Esophagus muscularis mucosa (tissue), 4 donors: ENCODE measurements around the gene MYADML2. TPM values are rescaled to one million over a fixed set of nuclear protein-coding genes. Genes with fewer than 3 reads are reported as not detected.

Experiments
- DNase-seq: peaks from one replicate; pipeline ENCODE4 v3.0.0-alpha.2; 2017; ENCODE audit errors: extremely low spot score
- H3K27ac ChIP-seq, 4 donors: fragments of 200-600 bp; sonication (generic); replicated peaks in 1 of 4; 1 replicate in 3 of 4; 2 replicates in 1 of 4; pipeline ENCODE4 v1.5.1; 2016 to 2019; ENCODE audit warnings: mild to moderate bottlenecking in 1 of 4
- H3K27me3 ChIP-seq, 4 donors: fragments of 200-600 bp; sonication (generic); one replicate each; pipeline versions ENCODE4 v1.5.1 to v1.6.0; 2016 to 2019
- H3K36me3 ChIP-seq, 4 donors: fragments of 200-600 bp; sonication (generic); one replicate each; pipeline ENCODE4 v1.5.1; 2016 to 2019
- H3K4me1 ChIP-seq, 4 donors: fragments of 200-600 bp; sonication (generic); one replicate each; pipeline ENCODE4 v1.5.1; 2016 to 2019
- H3K4me3 ChIP-seq, 4 donors: fragments of 200-600 bp; sonication (generic); 1 replicate in 2 of 4; 2 replicates in 2 of 4; pipeline ENCODE4 v1.5.1; 2016 to 2019; ENCODE audit warnings: mild to moderate bottlenecking in 4 of 4, moderate library complexity in 1 of 4
- H3K9me3 ChIP-seq, 4 donors: fragments of 200-600 bp; sonication (generic); 1 replicate in 3 of 4; 2 replicates in 1 of 4; pipeline ENCODE4 v1.5.1; 2016 to 2019
- CTCF ChIP-seq, 3 experiments: fragments of 200-600 bp in 2 of 3; fragments of 450-650 bp in 1 of 3; sonication (generic) in 2 of 3; IDR thresholded peaks; one replicate each; pipeline ENCODE4 v1.5.1; 2017 to 2019; ENCODE audit warnings: antibody characterized with exemption in 3 of 3, mild to moderate bottlenecking in 2 of 3, moderate library complexity in 1 of 3
- EP300 ChIP-seq: sonication (generic); formaldehyde crosslinking; IDR thresholded peaks from one replicate; pipeline ENCODE4 v1.6.1; 2017; ENCODE audit warnings: antibody characterized with exemption
- POLR2A ChIP-seq: fragments of 450-650 bp; IDR thresholded peaks from one replicate; pipeline ENCODE4 v1.6.1; 2017; ENCODE audit warnings: antibody characterized with exemption, moderate library complexity, mild to moderate bottlenecking, low read depth
- POLR2AphosphoS5 ChIP-seq, 2 donors: sonication (generic); formaldehyde crosslinking; IDR thresholded peaks; one replicate each; pipeline ENCODE4 v1.6.1; 2017; ENCODE audit warnings: antibody characterized with exemption in 2 of 2
- WGBS: methylation state at CpG from one replicate; pipeline ENCODE4 v1.1.5; 2018; 5-methylcytosine and 5-hydroxymethylcytosine counted together
- intact Hi-C: fragments of 100-400 bp; cut with DNase I; formaldehyde crosslinking; loops from one replicate; pipeline ENCODE4 v1.15.1; 2023
- total RNA-seq, 4 donors: library from RNA; depleted of rRNA; stranded (reverse); fragments of >200 nt; gene quantifications; one replicate each; pipeline versions ENCODE4 v1.1.0 to v1.2.1, GENCODE V29; 2016

The MYADML2 gene
- total RNA-seq, 4 donors from 2014 or later = not detected

GRCh38 chr17:81925860-81926450 is 21.1 kb downstream of the MYADML2 start:
- DNase-seq = no peak
- Histone ChIP-seq H3K27ac (peak overlapping the region; percentile 91 to 98 (median 95)), H3K4me1 (peaks cover 50 to 71% (median 69%) of the 10 kb centered on the region in 4 donors), H3K27me3 (peaks cover 0 to 11% (median 1%) of the 10 kb centered on the region in 4 donors), H3K36me3 (peaks cover 8 to 20% (median 15%) of the 10 kb centered on the region in 4 donors), H3K4me3 (peak overlapping the region; percentile 80 to 99 (median 84)), H3K9me3 (no peaks in the 10 kb centered on the region)
- 64% methylated on average over 10 of the region's 10 CpGs for WGBS
- intact Hi-C loops = no loop called here
- no peak for TF ChIP-seq CTCF (IDR thresholded peaks at IDR 0.05)
- TF ChIP-seq POLR2AphosphoS5 (IDR thresholded peaks at IDR 0.05) = no peak
- no peak for TF ChIP-seq EP300
- TF ChIP-seq POLR2A = no peak

GRCh38 chr17:81924557-81925532 is 22.2 kb downstream of the MYADML2 start:
- H3K4me1 ChIP-seq = peaks cover 50 to 82% (median 78%) of the 10 kb centered on the region in 4 donors
- peak overlapping the region; percentile 38 to 98 (median 86) for H3K27ac ChIP-seq
- no peaks in the 10 kb centered on the region for H3K9me3 ChIP-seq
- no peak for DNase-seq
- WGBS = 32% methylated on average over 4 of the region's 21 CpGs
- intact Hi-C loops = no loop called here
- H3K27me3 ChIP-seq = peaks cover 0 to 11% (median 1%) of the 10 kb centered on the region in 4 donors
- no peak for TF ChIP-seq POLR2AphosphoS5 (IDR thresholded peaks at IDR 0.05)
- no peak for TF ChIP-seq POLR2A
- no peak for TF ChIP-seq CTCF (IDR thresholded peaks at IDR 0.05)
- TF ChIP-seq EP300 = no peak
- H3K36me3 ChIP-seq = peaks cover 8 to 30% (median 26%) of the 10 kb centered on the region in 4 donors
- peak overlapping the region in 3 of 4 donors; percentile 12 to 36 (median 24) for H3K4me3 ChIP-seq

GRCh38 chr17:81923302-81924260 is 23.5 kb downstream of the MYADML2 start:
- peak overlapping the region; percentile 36 to 52 (median 43) for H3K4me3 ChIP-seq
- WGBS = 35% methylated on average over 19 of the region's 32 CpGs
- peaks cover 49 to 85% (median 78%) of the 10 kb centered on the region in 4 donors for H3K4me1 ChIP-seq
- intact Hi-C loops = no loop called here
- H3K27me3 ChIP-seq = peaks cover 0 to 7% (median 1%) of the 10 kb centered on the region in 4 donors
- H3K27ac ChIP-seq = peak overlapping the region; percentile 54 to 98 (median 86)
- H3K9me3 ChIP-seq = no peaks in the 10 kb centered on the region
- no peak for DNase-seq
- peaks cover 8 to 40% (median 36%) of the 10 kb centered on the region in 4 donors for H3K36me3 ChIP-seq
- TF ChIP-seq EP300 (no peak), CTCF (IDR thresholded peaks at IDR 0.05) (no peak), POLR2A (no peak), POLR2AphosphoS5 (IDR thresholded peaks at IDR 0.05) (peak in 1 of 2 donors; percentile 14)
